GM18868 (cell line): ENCODE results near the gene MED8.
A peak's percentile ranks its signal among the peaks of the same experiment; 100 is the strongest.
"Not testable (repeated sequence)": the region's sequence is repeated elsewhere in the genome, so short reads cannot be mapped to it uniquely, and the experiment has no call there.

Experiments
- ATAC-seq: cut with Tn5 transposase; IDR thresholded peaks from one replicate; pipeline ENCODE4 v1.9.1; 2021; ENCODE audit warnings: mild to moderate bottlenecking, moderate library complexity; ENCODE audit not compliant: unreplicated experiment

MED8 gene

DNA sequence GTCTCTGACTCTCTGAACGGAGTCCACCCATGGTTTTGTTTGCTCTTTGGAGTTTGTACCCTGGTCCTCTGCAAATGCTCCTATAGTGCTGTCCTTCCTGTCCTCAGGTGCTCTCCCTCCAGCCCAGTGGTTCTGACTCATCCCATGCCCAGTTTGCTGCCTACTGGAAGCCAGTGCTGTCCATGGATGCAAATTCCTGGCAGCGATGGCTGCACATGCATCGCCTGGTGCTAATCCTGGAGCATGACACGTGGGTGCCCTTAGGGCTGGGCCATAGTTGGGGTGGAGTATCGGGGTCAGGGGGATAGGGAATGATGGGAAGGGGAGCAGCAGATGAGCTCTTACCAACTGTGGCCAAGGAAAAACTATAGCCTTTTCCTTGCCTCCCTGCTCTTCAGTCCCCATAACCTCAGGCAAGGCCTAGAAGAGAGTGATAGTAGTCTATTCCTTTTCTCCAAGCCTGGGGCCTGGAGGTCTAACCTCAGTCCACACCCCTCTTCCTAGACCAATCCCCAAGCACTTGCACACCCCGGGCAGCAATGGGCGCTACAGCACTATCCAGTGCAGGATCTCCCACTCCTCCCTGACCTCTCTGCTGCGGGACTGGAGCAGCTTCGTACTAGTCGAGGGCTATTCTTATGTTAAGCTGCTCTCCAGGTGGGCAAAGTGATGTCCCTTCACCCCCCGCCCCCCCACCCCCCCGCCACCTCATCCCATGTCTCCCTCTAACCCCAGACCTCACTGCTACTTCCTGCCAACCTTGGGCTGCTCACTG lies 32.6 kb upstream of the MED8 start:
- no peak for ATAC-seq

DNA sequence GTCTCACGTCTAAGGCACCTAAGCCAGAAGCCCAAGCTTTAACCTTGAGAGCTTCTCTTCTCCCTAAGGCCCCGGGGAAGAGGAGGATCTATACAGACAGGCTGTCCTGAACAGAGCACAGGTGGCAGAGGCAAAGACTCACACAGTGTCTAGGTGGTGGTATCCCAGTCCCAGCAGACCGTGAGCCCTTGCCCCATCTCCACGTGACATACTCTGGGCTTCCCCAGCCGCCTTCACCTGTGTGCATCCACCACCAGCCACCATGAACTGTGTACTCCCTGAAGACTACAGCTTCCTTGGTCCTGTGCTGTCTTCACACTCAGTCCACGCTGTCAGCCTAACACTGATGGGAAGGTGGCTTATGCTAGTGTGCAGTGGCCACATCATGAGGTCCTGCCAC lies 31.8 kb upstream of the MED8 start:
- ATAC-seq: no peak

GRCh38 chr1:43420874-43421273 lies 31.3 kb upstream of the MED8 start:
- ATAC-seq: no peak

GRCh38 chr1:43419627-43420425 lies 30.2 kb upstream of the MED8 start:
- ATAC-seq: no peak

DNA sequence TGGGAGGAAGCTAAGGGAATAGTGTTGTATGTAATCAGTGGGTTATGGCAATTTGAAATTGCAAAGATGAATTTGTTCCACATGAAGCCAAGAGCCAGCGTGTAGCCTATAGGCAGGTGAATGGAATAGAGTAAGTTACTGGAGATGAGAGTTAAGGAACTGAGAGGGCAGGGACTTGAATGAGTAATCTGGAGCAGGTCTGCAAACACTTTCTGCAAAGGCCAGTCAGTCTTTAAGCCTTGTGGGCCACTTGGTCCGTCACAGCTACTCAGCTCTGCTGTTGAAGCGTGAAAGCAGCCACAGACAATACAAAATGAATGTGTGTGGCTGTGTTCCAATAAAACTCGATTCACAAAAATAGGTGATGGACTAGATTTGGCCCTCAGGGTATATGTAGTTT lies 29.3 kb upstream of the MED8 start:
- ATAC-seq: peak; percentile 82

GRCh38 chr1:43415901-43416300 lies 26.3 kb upstream of the MED8 start:
- no peak for ATAC-seq

DNA sequence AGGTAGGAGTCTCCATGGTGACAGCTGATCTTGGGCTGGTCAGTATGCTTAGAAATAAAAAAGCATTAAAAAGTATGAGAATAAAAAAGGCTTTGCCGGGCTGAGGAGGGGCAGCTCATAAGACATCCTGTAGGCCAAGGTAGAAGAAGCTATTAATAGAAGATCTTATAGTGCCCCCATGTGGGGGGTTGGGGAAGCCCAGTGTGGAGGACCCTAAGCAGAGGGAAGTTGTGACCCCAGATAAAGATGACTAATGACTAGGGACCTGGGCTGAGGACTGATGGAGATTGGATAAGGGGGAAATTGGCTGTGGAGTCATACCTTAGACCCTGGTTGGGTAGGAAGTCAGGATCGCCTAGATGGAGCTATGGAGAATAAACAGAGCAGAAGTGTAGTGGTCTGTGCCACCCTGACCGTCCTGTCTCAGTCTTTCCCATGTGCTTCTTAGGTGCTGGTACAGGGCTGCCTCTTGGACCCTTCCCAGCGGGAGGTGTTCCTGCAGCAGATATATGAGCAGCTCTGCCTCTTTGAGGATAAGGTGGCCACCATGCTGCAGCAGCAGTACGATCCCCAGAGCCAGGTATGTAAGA lies 25.1 kb upstream of the MED8 start:
- no peak for ATAC-seq

- ATAC-seq: not testable (repeated sequence)
Observed at GRCh38 chr1:43413426-43413825, 23.8 kb upstream of the MED8 start.

DNA sequence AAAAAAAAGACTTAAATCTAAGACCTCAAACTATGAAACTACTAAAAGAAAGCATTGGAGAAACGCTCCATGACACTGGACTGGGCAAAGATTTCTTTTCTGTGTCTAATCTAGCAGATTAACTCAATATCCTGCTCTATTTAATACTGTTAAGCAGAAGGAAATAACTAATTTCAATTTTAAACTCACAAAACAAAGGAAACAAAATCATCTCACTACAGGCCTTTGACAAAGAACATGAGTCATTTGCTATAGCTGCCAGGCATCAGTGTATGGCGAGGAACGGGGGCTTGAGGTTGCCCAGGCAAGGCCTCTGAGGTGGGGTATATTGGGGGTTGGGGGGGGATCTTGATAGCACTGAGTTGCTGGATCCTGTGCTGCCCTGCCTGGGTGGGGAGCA lies 21.0 kb upstream of the MED8 start:
- ATAC-seq: no peak

- ATAC-seq: no peak
Observed at GRCh38 chr1:43405876-43406234, 16.3 kb upstream of the MED8 start.

- ATAC-seq: no peak
Observed at GRCh38 chr1:43405219-43405875, 15.7 kb upstream of the MED8 start.

- no peak for ATAC-seq
Observed at GRCh38 chr1:43404353-43404752, 14.8 kb upstream of the MED8 start.

DNA sequence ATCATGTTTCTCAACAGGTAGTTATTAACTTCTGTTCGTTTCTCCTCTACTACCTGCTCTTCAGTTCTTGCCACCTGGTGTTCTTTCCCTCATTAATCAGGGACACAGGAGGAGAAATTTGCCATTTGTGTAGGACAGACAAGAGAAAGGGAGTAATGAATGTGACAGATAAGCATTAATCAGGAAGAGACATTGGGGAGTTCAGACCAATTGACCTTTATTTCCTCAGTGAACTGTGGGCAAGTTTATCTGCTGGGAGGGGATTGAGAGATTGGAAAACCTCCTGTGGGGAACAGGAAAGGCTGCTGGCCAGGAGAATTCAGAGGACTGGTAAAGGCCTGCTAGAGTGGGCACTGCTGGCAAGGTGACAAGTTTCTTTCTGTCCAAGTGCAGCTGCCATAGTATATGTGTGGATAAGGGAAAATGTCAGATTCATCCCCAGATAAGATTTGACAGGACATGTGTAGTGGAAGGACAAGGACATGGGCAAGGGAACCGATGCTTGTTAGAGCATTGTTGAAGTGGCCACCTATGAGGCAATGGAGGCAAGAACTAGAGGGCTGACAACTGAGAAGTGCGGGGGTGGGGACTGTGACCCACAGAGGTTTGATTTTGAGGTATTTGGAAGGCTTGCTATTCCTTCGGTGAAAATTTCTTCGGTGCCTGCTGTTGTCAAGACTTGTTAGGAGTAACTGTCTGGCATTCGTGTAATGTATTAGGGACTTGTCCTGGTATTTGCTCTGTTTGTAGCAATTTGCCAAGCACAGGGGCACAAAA lies 12.7 kb upstream of the MED8 start:
- no peak for ATAC-seq

DNA sequence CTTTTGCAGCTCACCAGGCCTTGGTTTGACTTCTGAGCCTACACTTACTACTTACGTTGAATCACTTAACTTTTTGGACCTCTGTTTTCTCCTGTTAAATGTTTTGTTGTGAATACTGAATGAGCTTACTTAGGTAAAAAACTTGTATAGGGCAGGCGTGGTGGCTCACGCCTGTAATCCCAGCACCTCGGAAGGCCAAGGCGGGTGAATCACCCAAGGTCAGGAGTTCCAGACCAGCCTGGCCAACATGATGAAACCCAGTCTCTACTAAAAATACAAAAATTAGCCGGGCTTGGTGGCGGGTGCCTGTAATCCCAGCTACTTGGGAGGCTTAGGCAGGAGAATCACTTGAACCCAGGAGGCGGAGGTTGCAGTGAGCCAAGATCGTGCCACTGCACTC lies 10.8 kb upstream of the MED8 start:
- ATAC-seq: not testable (repeated sequence)

- ATAC-seq: no peak
Observed at GRCh38 chr1:43398227-43398626, 8.6 kb upstream of the MED8 start.

GRCh38 chr1:43396059-43396458 lies 6.5 kb upstream of the MED8 start:
- ATAC-seq: no peak

GRCh38 chr1:43395523-43395922 lies 5.9 kb upstream of the MED8 start:
- no peak for ATAC-seq

DNA sequence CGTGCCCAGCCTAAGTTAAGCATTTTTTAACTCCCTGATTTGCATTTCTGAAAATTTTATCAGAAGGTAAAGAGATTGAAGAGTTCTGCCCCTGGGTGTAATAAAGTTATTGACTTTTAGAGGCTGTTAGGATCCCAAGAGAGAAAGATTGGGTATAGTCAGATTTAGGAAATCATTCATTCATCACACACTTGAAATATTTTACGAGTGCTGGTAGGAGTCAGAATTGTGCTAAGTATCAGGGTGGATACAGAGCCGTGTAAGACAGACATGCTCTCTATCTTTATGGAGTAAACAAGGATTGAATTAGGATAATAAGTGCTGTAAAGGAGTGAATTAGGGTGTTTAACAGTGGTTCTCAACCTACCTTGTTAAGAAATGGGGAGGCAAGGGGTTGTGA lies 3.1 kb upstream of the MED8 start:
- ATAC-seq: no peak

DNA sequence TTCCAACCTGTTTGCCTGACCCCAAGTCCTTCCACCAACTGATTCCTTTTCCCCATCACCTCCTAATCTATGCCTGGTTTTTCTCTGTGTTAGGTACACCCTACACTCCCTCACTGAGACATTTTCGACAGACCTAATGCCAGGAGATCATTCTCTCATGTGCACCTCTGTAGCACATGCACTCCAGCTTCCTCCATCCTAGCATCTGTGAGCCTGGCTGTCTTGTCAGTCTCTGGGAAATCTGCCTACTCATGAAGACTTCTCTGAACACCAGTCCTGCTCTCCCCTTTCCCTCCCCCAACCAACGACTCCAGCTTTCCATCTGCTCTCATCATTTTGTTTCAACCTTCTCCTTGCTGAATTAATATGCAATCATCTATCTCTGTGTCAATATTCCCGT lies 987 bp downstream of the MED8 start:
- ATAC-seq: no peak

DNA sequence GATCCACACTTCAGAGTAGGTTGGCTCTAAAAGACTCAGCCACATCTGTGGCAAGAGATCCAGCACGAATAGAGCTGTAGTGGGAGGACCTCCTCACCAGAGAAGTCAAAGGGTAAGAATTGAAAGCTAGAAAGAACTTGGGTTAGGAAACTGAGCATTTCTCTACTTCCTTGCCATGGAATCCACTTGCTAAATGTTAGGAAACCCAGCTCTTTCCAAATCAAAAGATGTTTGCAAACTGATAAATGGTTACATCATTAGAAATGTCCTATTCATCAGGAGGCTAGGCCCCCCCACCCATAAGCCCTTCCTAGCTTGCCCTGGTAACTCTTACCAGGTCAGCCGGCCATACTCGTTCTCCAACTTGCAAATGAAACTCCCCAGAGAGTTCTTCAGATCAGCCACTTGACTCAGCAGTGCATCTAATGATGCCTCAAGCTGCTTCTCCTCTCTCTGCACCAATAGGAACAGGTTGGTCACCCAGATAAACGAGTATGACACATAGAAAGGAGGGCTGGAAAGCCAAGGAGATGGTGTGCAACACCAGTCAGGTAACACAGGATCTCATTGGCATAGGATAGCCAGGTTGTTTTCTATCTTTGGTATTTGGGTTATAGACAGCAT lies 1.5 kb downstream of the MED8 start:
- ATAC-seq: no peak
